Panc1 (cell line): Measurements from ENCODE around the gene USP27X.

Source experiments
- POLR2AphosphoS5 ChIP-seq: IDR thresholded peaks from 2 replicates; pipeline ENCODE4 v1.6.1; 2012; ENCODE audit warnings: mild to moderate bottlenecking, low read depth, low read length, moderate library complexity
- TCF7L2 ChIP-seq: IDR thresholded peaks from 2 replicates; pipeline ENCODE4 v1.6.1; 2011; ENCODE audit warnings: mild to moderate bottlenecking, low read depth, low read length, inconsistent platforms
- TF ChIP-seq, protein P1 (sequence below): fragments of 450-650 bp; IDR thresholded peaks from 2 replicates; pipeline ENCODE4 v1.5.1; 2017; ENCODE audit warnings: mild to moderate bottlenecking
- TF ChIP-seq, protein P2 (sequence below), 2 experiments: IDR thresholded peaks; 2 replicates each; pipeline ENCODE4 v1.6.1; 2011 to 2012; ENCODE audit warnings: low read depth in 2 of 2, control low read depth in 1 of 2, low read length in 1 of 2, mild to moderate bottlenecking in 1 of 2, moderate library complexity in 1 of 2; ENCODE audit not compliant: insufficient read depth in 1 of 2

DNA sequence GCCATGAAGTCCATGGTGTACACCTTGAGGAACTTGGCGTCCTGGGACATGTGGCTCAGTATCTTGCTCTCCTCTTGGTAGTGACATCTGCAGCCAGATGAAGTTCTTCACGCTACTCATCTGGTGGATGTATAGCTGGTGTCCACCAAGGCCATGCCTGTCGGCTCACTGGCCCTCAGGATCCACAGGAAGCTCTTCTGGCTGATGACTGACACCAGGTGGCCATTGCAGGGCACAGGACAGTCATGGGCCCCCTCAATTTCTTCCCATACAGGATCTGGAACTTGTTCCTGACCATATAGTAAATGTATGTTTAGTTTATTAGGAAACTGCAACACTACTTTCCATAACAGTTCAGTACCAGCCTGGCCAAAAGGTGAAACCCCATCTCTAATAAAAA, 32.8 kb downstream of the USP27X start:
- TF ChIP-seq, protein P1, sequence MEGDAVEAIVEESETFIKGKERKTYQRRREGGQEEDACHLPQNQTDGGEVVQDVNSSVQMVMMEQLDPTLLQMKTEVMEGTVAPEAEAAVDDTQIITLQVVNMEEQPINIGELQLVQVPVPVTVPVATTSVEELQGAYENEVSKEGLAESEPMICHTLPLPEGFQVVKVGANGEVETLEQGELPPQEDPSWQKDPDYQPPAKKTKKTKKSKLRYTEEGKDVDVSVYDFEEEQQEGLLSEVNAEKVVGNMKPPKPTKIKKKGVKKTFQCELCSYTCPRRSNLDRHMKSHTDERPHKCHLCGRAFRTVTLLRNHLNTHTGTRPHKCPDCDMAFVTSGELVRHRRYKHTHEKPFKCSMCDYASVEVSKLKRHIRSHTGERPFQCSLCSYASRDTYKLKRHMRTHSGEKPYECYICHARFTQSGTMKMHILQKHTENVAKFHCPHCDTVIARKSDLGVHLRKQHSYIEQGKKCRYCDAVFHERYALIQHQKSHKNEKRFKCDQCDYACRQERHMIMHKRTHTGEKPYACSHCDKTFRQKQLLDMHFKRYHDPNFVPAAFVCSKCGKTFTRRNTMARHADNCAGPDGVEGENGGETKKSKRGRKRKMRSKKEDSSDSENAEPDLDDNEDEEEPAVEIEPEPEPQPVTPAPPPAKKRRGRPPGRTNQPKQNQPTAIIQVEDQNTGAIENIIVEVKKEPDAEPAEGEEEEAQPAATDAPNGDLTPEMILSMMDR = no peak
- TF ChIP-seq TCF7L2 (no peak), POLR2AphosphoS5 (no peak)
- TF ChIP-seq, protein P2, sequence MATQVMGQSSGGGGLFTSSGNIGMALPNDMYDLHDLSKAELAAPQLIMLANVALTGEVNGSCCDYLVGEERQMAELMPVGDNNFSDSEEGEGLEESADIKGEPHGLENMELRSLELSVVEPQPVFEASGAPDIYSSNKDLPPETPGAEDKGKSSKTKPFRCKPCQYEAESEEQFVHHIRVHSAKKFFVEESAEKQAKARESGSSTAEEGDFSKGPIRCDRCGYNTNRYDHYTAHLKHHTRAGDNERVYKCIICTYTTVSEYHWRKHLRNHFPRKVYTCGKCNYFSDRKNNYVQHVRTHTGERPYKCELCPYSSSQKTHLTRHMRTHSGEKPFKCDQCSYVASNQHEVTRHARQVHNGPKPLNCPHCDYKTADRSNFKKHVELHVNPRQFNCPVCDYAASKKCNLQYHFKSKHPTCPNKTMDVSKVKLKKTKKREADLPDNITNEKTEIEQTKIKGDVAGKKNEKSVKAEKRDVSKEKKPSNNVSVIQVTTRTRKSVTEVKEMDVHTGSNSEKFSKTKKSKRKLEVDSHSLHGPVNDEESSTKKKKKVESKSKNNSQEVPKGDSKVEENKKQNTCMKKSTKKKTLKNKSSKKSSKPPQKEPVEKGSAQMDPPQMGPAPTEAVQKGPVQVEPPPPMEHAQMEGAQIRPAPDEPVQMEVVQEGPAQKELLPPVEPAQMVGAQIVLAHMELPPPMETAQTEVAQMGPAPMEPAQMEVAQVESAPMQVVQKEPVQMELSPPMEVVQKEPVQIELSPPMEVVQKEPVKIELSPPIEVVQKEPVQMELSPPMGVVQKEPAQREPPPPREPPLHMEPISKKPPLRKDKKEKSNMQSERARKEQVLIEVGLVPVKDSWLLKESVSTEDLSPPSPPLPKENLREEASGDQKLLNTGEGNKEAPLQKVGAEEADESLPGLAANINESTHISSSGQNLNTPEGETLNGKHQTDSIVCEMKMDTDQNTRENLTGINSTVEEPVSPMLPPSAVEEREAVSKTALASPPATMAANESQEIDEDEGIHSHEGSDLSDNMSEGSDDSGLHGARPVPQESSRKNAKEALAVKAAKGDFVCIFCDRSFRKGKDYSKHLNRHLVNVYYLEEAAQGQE (IDR thresholded peaks at IDR 0.05; ENCODE audit: insufficient read depth in 1 of 2, low read depth in 2 of 2, low read length in 1 of 2) = no peak
